PC-9 (cell line): Measurements from ENCODE around the gene KCNJ14. TPM values are rescaled to one million over a fixed set of nuclear protein-coding genes. Genes with fewer than 3 reads are reported as not detected.
"Not testable (repeated sequence)": the region's sequence is repeated elsewhere in the genome, so short reads cannot be mapped to it uniquely, and the experiment has no call there.

ENCODE experiments used
- BruUV-seq: library from RNA; stranded (reverse); fragments of 400-500 nt; replicated peaks from 2 replicates; lab custom pipeline; 2021; lab: Mats Ljungman, UMichigan
- CTCF ChIA-PET: fragments of 300-600 bp; sonication (Branson Sonifier 250); formaldehyde crosslinking; loops from one replicate; lab custom pipeline; 2022; ENCODE audit warnings: antibody characterized with exemption; lab: Charles Lee
- POLR2A ChIA-PET: fragments of 300-600 bp; sonication (Branson Sonifier 250); formaldehyde crosslinking; loops from one replicate; lab custom pipeline; 2022; ENCODE audit warnings: antibody characterized with exemption; ENCODE audit not compliant: unreplicated experiment; lab: Charles Lee
- DNase-seq, 2 experiments: peaks; one replicate each; pipeline versions ENCODE4 v3.0.0 to v3.0.0-alpha.2; 2015 to 2022; ENCODE audit warnings: mixed read lengths in 1 of 2
- H2AFZ ChIP-seq: fragments of 200-600 bp; sonication (generic); 2 replicates; pipeline ENCODE4 v1.8.1; 2017; ENCODE audit warnings: antibody characterized with exemption
- H3F3A ChIP-seq: fragments of 200-600 bp; sonication (generic); 2 replicates; pipeline ENCODE4 v1.8.1; 2017; ENCODE audit warnings: antibody characterized with exemption, mild to moderate bottlenecking, low read depth; ENCODE audit not compliant: insufficient read depth
- H3K27ac ChIP-seq: fragments of 200-600 bp; sonication (generic); 2 replicates; pipeline ENCODE4 v1.6.1; 2016; ENCODE audit warnings: mixed run types
- H3K27me3 ChIP-seq: fragments of 200-600 bp; sonication (generic); 2 replicates; pipeline ENCODE4 v1.6.1; 2016; ENCODE audit warnings: low read depth, mixed run types; ENCODE audit not compliant: insufficient read depth
- H3K36me3 ChIP-seq: fragments of 200-600 bp; sonication (generic); 2 replicates; pipeline ENCODE4 v1.6.1; 2016; ENCODE audit warnings: low read depth, mixed run types
- H3K4me1 ChIP-seq: fragments of 200-600 bp; sonication (generic); replicated peaks from 2 replicates; pipeline ENCODE4 v1.6.1; 2016; ENCODE audit warnings: mixed run types; ENCODE audit not compliant: insufficient read depth
- H3K4me2 ChIP-seq: fragments of 200-600 bp; sonication (generic); 2 replicates; pipeline ENCODE4 v1.6.1; 2017; ENCODE audit warnings: mixed run types
- H3K4me3 ChIP-seq: fragments of 200-600 bp; sonication (generic); 2 replicates; pipeline ENCODE4 v1.6.1; 2016; ENCODE audit warnings: mixed run types
- H3K79me2 ChIP-seq: fragments of 200-600 bp; sonication (generic); 2 replicates; pipeline ENCODE4 v1.6.1; 2017; ENCODE audit warnings: low read depth, mixed run types
- H3K9me2 ChIP-seq: fragments of 200-600 bp; sonication (generic); 2 replicates; pipeline ENCODE4 v1.8.1; 2017; ENCODE audit warnings: mild to moderate bottlenecking; ENCODE audit not compliant: insufficient read depth
- H3K9me3 ChIP-seq: fragments of 200-600 bp; sonication (generic); 2 replicates; pipeline ENCODE4 v1.8.1; 2016; ENCODE audit warnings: low read depth; ENCODE audit not compliant: insufficient read depth
- H4K20me1 ChIP-seq: fragments of 200-600 bp; sonication (generic); 2 replicates; pipeline ENCODE4 v1.8.1; 2017; ENCODE audit not compliant: insufficient read depth
- EZH2 ChIP-seq: fragments of 200-600 bp; sonication (generic); IDR thresholded peaks from 2 replicates; pipeline ENCODE4 v1.8.0; 2017; ENCODE audit warnings: antibody characterized with exemption, low read depth
- intact Hi-C: fragments of 100-400 bp; cut with micrococcal nuclease; formaldehyde crosslinking; loops from one replicate; pipeline ENCODE4 v1.10.0; 2022; ENCODE audit not compliant: unreplicated experiment
- total RNA-seq: library from RNA; stranded (reverse); gene quantifications from 2 replicates; pipeline ENCODE4 v1.2.3, GENCODE V29; 2021
- TF ChIP-seq, protein P1 (sequence below): fragments of 200-600 bp; sonication (generic); conservative IDR thresholded peaks from 2 replicates; pipeline ENCODE4 v1.6.1; 2017; ENCODE audit warnings: mixed run types, antibody characterized with exemption, mild to moderate bottlenecking, moderate library complexity

The KCNJ14 gene
- total RNA-seq, 1 experiment from 2014 or later: 5.4 TPM

DNA sequence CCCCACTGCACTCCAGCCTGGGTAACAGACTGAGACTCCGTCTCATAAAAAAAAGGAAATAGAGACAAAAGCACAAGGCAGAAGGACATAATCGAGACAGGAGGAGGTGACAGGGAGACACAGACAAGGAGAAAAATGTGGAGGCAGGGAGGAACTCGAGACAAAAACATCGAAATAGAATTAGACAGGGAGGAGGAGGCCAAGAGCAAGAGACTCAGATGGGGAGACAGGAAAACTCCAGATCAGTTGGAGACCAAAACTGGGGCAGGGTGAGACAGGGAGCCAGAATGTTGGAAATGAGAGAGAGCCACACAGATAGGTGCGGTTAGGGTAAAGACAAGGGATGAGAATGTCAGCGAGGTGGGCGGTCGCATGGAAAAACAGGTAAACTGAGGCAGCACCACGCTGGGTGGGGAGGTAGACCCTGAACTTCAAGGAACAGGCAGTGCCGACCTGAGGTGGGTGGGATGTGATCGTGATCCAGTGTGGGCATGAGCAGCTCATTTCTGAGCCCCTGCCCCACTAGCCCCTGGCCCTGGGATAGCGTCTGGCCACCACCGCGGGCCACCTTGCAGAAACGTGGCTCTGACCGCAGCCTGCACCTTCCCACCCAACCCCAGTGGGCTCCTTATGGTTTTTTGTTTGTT is 29.0 kb downstream of the KCNJ14 start:
- Histone ChIP-seq H4K20me1 (no peaks in the 10 kb centered on the region; the same call in 1 of the 2 replicates), H3K9me3 (no peaks in the 10 kb centered on the region), H3K27me3 (no peaks in the 10 kb centered on the region), H3F3A (peaks cover 86% of the 10 kb centered on the region), H3K4me2 (no peak overlapping the region), H3K9me2 (no peaks in the 10 kb centered on the region), H3K36me3 (no peaks in the 10 kb centered on the region), H3K4me1 (peaks cover 36% of the 10 kb centered on the region), H3K4me3 (no peak overlapping the region), H2AFZ (no peak overlapping the region), H3K79me2 (no peaks in the 10 kb centered on the region), H3K27ac (no peak overlapping the region)
- TF ChIP-seq EZH2: no peak
- TF ChIP-seq, protein P1, sequence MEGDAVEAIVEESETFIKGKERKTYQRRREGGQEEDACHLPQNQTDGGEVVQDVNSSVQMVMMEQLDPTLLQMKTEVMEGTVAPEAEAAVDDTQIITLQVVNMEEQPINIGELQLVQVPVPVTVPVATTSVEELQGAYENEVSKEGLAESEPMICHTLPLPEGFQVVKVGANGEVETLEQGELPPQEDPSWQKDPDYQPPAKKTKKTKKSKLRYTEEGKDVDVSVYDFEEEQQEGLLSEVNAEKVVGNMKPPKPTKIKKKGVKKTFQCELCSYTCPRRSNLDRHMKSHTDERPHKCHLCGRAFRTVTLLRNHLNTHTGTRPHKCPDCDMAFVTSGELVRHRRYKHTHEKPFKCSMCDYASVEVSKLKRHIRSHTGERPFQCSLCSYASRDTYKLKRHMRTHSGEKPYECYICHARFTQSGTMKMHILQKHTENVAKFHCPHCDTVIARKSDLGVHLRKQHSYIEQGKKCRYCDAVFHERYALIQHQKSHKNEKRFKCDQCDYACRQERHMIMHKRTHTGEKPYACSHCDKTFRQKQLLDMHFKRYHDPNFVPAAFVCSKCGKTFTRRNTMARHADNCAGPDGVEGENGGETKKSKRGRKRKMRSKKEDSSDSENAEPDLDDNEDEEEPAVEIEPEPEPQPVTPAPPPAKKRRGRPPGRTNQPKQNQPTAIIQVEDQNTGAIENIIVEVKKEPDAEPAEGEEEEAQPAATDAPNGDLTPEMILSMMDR: no peak
- ChIA-PET POLR2A (no interaction called here), CTCF (no interaction called here)
- BruUV-seq: no TSS peak
- DNase-seq: no peak
- intact Hi-C loops: loop anchor here (10.0 kb wide), 1 partner anchor 480 kb away; the partner anchor contains the start of gene FTL

DNA sequence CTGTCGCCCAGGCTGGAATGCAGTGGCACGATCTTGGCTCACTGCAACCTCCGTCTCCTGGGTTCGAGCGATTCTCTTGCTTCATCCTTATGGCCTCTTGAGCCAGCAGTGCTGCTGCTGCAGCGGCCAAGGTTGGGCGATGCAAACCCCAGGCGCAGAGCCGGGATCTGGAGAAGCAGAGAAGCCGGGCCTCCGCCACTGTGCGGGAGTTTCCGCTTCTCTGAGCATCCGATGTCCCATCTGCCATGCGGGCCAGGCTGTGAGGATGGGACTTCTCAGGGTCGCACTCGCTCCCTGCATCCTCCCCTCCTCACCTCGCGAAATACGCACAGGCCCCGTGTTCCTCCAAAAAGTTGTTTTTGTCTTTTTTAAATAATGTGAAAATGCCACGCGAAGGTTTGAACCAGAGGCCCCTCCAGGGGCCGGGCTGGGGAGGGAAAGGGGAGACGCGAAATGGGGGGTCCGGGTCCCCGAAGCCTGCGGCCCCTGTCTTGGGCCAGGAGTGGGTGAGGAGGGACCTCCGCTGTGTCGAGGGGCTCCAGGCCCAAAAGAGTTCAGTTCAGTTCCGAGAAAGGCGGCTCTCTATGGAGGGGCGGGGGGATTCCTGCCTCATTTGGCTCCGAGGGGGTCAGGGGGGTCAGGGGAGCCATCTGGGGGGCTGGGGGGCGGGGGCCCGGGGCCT is 29.7 kb downstream of the KCNJ14 start:
- Histone ChIP-seq H3F3A (peaks cover 84% of the 10 kb centered on the region), H4K20me1 (no peaks in the 10 kb centered on the region), H3K4me1 (peaks cover 43% of the 10 kb centered on the region), H3K4me3 (no peak overlapping the region), H3K27me3 (no peaks in the 10 kb centered on the region), H3K27ac (no peak overlapping the region), H3K36me3 (no peaks in the 10 kb centered on the region), H3K79me2 (no peaks in the 10 kb centered on the region), H3K9me3 (no peaks in the 10 kb centered on the region), H2AFZ (no peak overlapping the region), H3K9me2 (no peaks in the 10 kb centered on the region), H3K4me2 (no peak overlapping the region)
- BruUV-seq: no TSS peak
- DNase-seq: no peak
- TF ChIP-seq, protein P1: no peak
- TF ChIP-seq EZH2: no peak
- ChIA-PET CTCF (no interaction called here), POLR2A (no interaction called here)
- intact Hi-C loops: loop anchor here (5.0 to 10.0 kb wide), 2 partner anchors 93 to 480 kb away; partner anchors contain the start of genes FTL, GRIN2D and KDELR1

DNA sequence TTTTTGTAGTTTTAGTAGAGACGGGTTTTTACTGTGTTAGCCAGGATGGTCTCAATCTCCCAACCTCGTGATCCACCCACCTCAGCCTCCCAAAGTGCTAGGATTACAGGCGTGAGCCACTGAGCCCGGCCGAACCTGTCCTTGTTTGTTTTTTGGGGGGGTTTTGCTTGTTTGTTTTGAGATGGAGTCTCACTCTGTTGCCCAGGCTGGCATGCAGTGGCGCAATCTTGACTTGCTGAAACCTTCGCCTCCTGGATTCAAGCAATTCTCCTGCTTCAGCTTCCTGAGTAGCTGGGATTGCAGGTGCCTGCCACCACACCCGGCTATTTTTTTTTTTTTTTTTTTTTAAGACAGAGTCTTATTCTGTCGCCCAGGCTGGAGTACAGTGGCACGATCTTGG is 31.3 kb downstream of the KCNJ14 start:
- DNase-seq: peak; percentile 40 to 90
- H3K9me3 ChIP-seq, H3K27me3 ChIP-seq, H3K79me2 ChIP-seq, H3K36me3 ChIP-seq, H2AFZ ChIP-seq, H3K4me3 ChIP-seq, H4K20me1 ChIP-seq, H3K9me2 ChIP-seq, CTCF ChIA-PET: not testable (repeated sequence)
- POLR2A ChIA-PET: interaction anchor here (0.5 to 0.7 kb wide), 4 partner anchors 15 to 1826 kb away, joined by 3 to 16 read pairs (median 4); partner anchors contain the start of gene DACT3
- H3K4me2 ChIP-seq: peak overlapping the region; percentile 68
- TSS peak; percentile 14 for BruUV-seq
- TF ChIP-seq, protein P1: 0 out of 2 replicates have a peak, but pooled peaks have one; percentile 15
- peaks cover 75% of the 10 kb centered on the region for H3F3A ChIP-seq
- intact Hi-C loops: loop anchor here (5.0 to 10.0 kb wide), 2 partner anchors 94 to 478 kb away; partner anchors contain the start of genes FTL, GRIN2D and KDELR1
- H3K4me1 ChIP-seq: peaks cover 45% of the 10 kb centered on the region
- peak overlapping the region; percentile 88 for H3K27ac ChIP-seq
